Hematopoietic multipotent progenitor cell treated with erythropoietin and hydrocortisone succinate and interleukin-3 and kit ligand, for 6 days (in vitro differentiated cells): Measurements from ENCODE around the gene BMERB1.
"Not testable (repeated sequence)": the region's sequence is repeated elsewhere in the genome, so short reads cannot be mapped to it uniquely, and the experiment has no call there.

Source experiments
- DNase-seq: peaks from one replicate; pipeline ENCODE4 v3.0.0-alpha.2; 2015

BMERB1 gene

DNA sequence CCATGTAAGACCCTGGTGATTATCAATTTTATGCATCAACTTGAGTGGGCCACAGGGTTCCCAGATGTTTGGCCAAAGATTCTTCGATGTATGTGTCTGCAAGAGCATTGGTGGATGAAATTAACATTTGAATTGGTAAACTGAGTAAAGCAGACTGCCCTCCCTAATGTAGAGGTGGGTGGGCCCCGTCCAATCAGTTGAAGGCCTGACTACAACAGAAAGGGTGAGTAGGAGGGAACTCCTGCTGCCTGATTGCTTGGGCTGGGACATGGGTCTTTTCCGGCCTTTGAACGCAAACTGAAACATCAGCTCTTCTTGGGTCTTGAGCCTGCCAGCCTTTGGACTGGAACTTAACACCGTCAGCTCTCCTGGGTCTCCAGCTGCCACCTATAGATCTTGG is 90.6 kb downstream of the BMERB1 start:
- no peak for DNase-seq

DNA sequence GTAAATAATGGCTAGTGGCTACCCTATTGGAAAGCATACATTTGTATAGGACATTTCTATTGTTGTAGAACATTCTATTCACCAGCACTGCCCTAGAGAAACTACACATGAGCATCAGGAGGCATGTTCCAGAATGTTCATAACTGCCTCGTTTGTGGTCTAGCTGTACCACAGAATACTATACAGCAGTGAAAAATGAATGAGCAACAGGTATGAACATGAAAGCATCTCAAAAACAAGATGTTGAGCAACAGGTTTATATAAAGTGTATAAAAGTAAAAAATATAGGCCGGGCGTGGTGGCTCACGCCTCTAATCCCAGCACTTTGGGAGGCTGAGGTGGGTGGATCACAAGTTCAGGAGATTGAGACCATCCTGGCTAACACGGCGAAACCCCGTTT is 91.7 kb downstream of the BMERB1 start:
- DNase-seq, result no peak

DNA sequence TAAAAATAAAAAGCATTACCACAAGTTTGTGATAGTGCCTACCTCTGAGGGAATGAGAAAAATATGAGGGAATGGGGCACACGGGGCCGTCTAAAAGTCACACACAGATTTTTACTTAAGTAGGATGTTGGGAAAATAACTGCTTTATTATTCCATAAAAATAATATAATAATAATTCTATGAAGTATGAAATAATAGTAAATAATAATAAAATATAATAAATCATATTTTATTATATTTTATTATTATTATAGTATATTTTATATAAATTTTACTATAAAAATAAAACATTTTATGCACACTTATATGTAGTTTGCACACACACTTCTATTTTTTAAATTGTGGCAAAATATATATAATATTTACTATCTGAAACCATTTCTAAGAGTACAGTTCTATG is 92.3 kb downstream of the BMERB1 start:
- no peak for DNase-seq

DNA sequence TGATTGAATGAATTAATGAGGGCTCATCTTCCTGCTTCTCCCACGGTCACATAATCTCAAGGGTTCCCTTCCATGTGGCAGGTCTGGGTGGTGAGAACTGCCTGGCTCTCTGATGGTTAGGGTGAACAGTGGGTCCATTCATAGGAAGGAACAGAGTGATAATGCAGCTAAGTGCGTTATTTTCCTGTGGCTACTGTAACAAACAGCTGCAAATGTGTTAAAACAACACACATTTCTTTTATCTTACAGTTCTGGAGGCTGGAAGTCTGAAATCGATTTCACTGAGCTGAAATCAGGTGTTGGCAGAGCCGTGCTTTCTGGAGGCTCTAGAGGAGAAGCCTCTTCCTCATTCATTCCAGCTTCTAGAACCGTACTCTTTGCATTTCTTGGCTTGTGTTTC is 95.3 kb downstream of the BMERB1 start:
- DNase-seq, result no peak

DNA sequence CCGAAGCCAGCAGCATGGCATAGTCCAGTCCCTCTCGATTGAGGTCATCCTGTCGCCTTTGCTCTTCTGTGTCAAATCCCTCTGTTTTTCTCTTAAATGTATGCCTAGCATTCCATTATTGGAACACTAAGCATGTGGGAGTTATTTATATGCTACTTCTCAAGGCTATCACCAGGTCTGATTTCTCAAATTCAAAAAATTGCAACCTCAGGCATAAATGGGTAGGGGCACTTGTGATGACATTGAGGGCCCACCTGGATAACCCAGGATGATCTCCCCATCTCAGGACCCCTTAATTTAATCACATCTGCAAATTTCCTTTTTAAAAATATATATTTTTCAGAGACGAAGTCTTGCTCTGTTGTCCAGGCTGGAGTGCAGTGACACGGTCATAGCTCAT is 95.7 kb downstream of the BMERB1 start:
- DNase-seq, result no peak

DNA sequence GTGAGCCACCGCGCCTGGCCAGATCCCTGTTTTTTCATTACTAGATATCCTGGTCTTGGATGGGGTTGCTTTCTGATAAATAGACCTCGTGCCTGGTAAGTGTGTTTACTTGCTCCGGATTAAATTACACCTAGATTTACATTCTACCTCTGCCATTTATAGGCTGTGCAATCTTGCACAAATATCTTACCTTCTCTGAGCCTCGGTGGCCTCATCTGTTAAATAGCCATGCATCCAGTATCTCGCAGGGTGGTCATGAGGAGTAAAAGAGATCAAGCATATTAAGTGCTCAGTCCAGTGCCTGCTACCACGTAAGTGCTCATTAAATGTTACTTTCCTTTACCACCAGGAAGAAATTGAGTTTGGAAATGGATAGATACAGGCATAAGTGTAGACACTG is 98.4 kb downstream of the BMERB1 start:
- DNase-seq, result no peak

DNA sequence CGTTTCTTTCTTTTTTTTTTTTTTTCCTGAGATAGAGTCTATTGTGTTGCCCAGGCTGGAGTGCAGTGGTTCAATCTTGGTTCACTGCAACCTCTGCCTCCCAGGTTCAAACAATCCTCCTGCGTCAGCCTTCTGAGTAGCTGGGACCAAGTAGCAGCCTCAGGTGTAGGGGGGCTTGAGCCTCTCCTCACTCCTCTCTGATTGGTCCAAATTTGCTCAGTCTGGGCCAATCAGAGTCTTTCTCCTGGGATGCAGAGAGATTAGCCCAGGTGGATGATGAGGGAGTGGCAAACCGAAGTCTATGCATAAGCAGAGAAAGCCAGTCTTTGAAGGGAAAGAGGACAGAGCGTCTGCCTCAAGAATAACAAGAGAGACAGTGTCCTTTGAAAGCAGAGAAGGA is 99.0 kb downstream of the BMERB1 start:
- no peak for DNase-seq

DNA sequence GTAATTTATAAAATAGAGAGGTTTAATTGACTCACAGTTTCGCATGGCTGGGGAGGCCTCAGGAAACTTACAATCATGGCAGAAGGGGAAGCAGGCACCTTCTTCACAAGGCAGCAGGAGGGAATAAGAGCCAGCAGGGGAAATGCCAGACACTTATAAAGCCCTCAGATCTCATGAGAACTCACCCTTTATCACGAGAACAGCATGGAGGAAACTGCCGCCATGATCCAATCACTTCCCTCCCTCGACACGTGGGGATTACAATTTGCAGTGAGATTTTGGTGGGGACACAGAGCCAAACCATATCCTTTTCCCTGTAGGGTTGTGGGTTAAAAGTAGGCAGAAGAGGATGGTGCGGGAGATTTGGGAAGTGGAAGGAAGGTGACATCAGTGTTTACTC is 101.4 kb downstream of the BMERB1 start:
- DNase-seq, result no peak

DNA sequence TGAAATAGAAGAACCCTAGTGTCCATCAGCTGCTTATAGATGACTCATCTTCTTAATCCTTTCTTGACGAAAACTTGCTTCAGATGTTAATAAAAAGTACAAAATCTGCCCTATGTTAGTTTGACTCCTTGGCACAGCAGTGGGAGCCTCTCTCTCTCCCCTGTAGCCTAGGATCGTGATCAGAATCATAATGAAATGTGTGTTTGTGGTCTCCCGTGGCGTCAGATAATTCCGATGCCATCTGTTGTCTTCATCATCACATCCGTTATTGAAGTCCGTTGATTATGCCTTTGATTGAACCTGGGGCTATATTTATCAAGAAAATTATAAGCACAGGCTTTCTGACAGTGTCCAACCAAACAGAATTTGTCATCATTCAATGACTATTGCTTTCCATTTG is 102.5 kb downstream of the BMERB1 start:
- DNase-seq, result no peak

DNA sequence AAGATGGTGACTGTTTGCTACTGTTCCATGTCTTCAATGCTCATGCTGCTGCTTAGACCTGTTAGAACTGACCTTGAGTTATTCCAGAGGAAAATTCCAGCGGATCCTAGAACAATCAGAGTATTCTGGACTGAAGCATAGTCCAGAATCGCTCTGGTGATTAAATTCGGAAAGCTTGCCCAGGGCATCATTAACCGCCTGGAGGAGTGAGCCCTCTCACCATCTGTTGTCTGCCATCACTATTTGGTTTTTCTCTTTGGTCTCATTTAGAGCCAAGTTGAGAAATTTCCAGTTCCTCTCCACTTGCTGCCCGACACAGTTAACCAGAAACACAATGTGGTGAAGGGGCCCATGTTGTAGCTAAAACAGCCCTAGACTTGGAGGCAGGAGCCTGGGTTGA is 104.1 kb downstream of the BMERB1 start:
- no peak for DNase-seq

DNA sequence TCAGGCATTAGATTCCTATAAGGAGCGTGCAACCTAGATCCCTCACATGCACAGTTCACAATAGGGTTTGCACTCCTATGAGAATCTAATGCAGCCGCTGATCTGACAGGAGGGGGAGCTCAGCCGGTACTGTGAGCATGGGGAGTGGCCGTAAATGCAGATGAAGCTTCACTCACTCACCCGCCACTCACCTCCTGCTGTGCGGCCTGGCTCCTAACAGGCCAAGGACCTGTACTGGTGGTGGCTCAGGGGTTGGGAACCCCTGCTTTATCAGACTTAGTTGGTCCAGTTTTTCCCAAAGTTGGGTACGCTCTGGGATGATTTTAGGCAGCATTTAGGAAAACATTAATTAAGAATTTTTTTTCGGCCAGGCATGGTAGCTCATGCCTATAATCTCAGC is 104.8 kb downstream of the BMERB1 start:
- no peak for DNase-seq

DNA sequence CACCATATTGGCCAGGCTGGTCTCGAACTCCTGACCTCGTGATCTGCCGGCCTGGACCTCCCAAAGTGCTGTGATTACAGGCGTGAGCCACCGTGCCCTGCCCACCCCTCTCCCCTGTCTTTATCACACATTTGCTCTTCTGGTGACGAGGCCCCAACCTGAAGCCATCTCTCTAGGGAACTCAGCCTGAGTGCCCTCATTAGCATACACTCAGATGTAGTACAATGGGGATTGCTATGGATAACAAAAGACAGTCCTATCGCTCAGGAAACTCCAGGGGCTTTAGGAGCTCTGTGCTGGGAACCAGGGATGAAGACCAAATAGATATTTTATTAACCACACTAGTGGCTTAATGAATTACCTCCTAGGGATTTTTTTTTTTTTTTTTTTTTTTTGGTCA is 107.9 kb downstream of the BMERB1 start:
- no peak for DNase-seq

DNA sequence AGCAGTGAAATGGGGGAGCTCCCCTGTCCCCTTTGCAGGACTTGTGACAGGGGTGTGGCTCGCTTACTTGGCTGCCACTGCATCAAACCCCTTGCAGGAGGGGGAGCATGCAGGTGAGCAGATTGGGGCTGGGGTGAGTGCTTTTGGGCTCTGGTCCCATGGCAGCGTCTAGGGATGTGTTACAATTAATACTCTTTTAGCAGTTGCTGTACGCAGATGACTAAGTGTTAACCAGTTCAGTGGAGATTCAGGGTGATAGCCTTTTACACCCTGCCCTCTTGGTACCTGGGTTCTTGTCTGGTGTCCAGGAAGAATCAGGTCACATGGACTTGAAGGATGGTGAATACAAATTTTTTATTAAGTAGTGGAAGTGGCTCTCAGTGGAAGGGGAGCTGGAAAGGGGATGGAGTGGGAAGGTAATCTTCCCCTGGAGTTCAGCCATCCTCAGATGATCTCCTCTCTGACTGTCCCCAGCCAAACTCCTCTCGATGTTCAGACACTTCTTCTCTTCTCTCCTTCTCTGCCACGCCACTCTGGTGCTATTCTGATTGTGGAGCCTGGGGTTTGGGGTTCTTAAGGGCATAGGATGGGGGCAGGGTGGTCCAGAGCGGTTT is 108.5 kb downstream of the BMERB1 start:
- DNase-seq, result no peak

DNA sequence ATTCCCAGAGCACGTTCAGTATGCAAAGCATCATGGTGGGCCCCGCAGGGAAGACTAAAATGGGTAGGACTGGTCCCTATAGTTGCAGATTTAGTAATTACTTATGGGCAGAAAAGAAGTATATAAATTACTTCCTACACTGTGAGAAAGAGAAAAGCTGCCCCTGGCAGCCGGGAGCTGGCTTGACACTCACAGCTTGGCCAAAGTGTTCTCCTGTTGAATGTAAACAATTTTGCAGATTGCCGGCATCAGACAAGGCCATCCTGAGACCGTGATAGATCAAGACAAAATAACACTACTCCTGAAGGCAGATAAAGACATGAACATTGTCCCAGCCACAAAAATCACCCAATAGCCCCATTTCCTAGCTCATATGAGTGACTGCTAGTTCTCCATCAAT is 110.0 kb downstream of the BMERB1 start:
- DNase-seq, result no peak

DNA sequence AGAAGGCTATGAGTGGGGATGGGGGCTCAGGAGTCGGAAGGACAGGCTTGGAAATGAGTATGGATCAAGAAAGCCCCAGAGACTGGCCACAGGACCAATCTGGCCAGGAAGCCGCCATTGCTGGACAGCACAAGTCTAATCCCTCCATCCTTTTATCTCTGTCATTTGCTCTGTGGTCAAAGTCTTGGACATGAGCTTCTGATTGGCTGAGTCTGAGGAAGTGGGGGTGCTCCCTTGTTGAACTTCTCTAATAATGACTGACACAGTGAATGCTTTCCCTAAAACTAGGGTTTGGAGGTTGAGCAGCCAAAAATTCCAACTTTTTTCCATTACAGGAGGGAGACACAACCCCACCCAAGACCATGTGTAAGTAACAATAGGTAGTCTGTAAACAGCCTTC is 111.2 kb downstream of the BMERB1 start:
- no peak for DNase-seq

DNA sequence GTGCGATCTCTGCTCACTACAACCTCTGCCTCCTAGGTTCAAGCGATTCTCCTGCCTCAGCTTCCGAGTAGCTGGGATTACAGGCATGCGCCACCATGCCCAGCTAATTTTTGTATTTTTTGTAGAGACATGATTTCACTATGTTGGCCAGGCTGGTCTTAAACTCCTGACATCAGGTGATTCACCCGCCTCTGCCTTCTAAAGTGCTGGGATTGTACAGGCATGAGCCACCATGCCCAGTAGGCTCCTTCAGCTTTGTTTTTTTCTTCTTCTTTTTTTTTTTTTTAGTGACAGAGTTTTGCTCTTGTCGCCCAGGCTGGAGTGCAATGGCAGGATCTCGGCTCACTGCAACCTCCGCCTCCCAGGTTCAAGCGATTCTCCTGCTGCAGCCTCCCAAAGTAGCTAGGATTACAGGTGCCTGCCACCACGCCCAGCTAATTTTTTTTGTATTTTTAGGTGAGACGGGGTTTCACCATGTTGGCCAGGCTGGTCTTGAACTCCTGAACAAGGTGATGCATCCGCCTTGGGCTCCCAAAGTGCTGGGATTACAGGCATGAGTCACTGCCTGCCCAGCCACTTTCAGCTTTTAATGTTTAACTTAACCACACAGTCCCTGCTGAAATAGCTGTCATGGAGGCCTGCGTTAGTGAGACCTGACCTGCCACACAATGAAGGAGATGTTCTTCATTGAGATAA is 112.8 kb downstream of the BMERB1 start:
- not testable (repeated sequence) for DNase-seq

DNA sequence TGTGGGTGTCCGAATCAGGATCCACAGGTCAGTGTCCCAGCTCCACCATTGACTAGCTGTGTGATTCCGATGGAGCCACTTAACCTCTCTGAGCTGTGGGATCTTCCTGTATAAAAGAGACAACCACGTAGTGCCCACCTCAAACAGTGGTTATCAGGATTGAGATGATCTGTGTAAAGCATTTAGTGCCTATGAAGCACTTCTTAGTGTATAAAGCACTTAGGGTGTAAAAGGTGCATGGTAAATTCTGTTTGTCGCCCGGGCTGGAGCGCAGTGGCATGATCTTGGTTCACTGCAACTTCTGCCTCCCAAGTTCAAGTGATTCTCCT is 113.3 kb downstream of the BMERB1 start:
- DNase-seq, result no peak

DNA sequence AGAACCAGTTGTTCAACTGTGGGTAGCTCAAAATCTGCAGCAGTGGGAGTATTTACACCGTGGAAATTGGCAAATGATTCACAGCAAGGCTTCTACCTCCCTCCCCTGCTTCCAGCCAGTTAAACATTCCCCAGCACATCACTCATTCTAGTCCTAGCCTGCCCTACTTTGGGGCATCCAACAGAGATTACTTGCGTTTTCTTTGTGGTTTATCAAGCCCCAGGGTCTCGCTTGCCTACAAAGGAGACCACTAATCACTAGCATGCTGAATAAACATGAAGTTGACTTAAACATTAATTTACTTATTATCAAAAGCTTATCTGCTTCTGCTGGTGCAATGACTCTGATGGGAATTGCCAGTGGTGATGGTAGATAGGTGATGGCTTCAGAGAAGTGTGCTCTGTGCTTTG is 114.1 kb downstream of the BMERB1 start:
- no peak for DNase-seq

DNA sequence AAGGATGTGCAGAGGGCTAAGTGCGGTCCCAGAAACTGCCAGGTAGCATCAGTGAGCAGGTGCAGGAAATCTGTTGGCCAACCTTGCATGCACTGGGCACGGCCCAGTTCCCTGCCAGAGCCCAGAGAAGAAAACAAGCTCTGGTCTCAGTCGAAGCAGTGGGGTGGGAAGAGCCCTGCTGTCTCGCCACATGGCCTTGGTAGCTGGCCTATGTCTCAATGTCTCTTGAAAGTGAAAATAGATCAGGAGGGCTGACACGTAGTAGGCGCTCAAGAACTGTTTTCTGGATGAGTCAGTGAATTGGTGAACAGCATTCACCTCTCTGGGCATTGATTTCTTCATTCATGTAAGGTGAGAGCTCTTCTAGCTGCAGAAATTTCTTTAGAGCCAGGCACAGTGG is 118.1 kb downstream of the BMERB1 start:
- no peak for DNase-seq

DNA sequence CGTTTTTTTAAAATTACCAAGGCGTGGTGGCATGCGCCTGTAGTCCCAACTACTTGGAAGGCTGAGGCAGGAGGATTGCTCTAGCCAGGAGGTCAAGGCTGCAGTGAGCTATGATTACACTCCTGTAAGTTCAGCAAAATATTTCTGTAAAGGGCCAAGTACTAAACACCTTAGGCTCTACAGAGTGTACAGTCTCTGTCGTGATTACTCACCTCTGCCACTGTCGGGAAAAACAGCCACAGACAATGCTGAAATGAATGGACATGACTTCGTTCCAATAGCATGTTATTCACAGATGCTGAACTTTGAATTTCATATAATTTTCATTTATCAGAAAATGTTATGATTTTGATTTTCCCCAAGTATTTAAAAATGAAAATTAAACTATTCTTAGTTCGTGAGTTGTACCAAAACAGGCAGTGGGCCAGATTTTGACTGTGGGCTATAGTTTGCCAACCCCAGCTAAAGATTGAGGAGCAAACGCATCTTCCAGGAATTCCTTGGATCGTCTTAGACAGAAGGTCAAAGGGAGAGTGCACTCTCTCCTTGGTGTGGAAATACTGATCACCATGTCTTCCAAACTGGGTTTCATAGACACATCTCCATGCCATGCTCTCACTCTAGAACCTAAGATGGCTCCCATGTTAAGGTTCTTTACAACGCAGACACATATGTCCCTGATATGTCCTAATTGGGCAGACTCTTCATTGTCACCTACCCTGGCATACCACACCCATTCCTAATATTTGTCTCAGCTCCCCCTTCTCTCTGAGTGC is 119.1 kb downstream of the BMERB1 start:
- DNase-seq, result no peak

DNA sequence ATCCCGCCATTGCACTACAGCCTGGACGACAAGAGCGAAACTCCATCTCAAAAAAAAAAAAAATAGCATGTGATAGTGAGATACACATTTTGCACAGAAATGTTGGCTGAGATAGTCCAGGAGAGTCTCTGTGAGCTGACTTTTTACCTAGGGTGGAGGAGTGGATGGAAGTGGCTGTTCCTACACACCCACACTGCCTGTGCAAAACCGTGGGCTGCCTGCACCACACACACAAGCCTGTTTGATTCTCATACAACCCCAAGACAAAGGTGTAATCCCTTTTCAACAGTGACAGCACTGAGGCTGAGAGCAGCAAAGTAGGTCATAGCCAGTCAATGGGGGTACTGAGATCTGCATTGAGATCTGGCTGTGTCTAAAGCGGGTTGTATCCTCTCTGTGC is 121.7 kb downstream of the BMERB1 start:
- DNase-seq, result no peak

DNA sequence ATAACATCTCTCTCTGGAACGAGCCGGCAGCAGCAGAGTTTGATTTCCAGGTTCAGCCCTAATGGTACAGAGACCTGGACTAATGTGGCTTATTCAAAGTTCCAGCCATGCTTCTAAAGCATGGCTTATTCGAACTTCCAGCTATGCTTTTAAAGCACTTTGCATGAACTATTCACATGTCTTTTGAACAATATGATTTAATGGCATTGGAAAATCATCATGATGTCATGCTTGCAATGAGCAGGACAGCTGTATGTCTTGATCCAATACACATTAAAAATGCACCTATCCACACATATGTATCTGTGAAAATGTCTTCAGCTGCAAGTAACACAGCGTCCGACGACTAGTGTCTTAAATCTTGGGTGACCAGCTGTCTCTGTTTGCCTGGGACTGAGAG is 122.9 kb downstream of the BMERB1 start:
- no peak for DNase-seq

DNA sequence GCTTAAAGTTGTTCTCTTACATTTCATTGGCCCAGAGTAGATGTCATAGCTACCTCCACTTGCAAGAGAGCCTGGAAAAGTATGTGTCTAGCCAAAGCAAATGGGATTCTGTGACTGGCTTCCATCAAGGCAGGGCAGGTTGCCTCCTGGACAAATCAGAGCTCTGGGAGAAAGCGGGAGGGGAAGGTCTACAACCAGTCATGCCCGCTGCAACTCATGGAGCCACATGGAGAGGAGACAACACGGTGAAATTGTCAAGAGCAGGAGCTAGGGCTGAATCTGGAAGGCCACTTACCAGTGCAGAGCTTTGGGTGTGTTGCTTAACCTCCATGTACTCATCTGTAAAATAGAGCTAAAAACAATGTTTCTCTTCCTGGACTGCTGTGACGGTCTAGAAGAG is 124.8 kb downstream of the BMERB1 start:
- no peak for DNase-seq

DNA sequence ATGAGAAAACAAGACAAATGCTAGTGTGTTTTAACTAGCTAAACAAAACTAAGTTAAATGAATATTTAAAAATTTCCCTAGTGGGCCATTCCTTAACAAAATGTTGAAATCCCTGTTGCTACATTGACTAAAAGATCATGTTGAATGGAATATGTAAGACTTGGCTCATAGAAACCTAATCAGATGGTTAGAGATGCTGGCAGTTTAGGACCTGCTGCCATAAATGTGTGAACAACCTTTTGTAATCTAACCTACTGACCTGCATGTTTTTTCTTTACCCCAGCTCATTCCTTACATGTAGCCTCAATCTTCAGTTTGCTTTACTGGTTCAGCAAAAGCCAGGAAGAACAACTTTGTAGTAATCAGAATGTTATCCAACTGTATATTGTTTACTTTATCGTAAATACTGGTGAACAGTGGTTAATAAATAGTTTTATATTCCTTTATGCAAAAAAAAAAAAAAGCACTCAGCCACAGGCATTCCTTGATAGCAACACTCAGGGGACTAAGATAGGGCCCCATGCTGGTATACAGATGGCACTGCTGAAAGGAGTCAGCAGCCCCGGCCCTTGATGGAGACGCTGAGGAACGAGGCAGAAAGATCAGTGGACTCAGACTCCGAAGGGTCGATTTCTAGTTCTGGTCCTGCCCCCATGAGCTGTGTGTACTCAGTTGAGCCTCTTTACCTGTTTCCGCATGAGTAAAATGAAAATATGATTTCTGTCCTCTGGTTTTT is 130.4 kb downstream of the BMERB1 start:
- no peak for DNase-seq
